ENCODE results near the gene TOMM40.
"Not testable (repeated sequence)": the region's sequence is repeated elsewhere in the genome, so short reads cannot be mapped to it uniquely, and the experiment has no call there.

Gene TOMM40

DNA sequence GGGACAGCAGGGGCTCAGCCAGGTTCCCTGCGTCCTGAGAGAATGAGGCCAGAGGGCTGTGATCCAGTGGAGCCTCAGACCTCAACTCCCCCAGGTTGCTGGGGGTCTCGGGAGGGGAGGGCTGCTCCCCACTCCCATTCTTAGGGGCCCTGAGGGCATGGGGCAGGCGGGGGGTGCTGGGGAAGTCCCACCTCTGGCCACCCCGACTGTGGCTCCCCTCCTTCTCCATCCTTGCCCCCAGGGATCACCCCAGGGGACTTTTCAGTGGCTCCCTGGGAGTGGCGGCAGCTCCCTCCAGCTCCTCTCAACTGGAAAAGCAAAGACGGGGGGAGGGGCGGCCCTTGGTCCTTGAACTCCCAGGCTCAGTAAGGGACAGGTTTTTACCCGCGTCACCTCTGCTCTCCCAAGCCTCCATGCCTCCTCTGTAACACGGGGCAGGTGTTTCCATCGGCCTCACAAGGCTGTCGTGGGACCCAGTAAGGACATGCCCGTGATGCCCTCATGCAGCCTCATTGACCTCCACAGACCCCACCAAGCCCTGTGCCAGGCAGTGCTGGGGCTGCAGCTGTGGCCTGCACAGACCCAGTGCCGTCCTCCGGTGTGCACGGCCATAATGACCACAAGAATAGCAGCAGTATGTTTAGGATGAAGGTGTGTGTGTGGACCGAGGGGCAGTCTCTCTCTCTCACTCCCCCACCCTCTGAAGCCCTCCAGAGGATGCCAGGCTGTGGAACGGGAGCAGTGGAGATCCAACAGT is 11.6 kb upstream of the TOMM40 start:
- TF ChIP-seq, protein P1, sequence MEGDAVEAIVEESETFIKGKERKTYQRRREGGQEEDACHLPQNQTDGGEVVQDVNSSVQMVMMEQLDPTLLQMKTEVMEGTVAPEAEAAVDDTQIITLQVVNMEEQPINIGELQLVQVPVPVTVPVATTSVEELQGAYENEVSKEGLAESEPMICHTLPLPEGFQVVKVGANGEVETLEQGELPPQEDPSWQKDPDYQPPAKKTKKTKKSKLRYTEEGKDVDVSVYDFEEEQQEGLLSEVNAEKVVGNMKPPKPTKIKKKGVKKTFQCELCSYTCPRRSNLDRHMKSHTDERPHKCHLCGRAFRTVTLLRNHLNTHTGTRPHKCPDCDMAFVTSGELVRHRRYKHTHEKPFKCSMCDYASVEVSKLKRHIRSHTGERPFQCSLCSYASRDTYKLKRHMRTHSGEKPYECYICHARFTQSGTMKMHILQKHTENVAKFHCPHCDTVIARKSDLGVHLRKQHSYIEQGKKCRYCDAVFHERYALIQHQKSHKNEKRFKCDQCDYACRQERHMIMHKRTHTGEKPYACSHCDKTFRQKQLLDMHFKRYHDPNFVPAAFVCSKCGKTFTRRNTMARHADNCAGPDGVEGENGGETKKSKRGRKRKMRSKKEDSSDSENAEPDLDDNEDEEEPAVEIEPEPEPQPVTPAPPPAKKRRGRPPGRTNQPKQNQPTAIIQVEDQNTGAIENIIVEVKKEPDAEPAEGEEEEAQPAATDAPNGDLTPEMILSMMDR (IDR thresholded peaks at IDR 0.05; ENCODE audit: insufficient read depth, missing control alignments) = no peak
- DNase-seq (ENCODE audit: insufficient read length, low spot score) (no peak), FAIRE-seq (no peak)

- DNase-seq (ENCODE audit: insufficient read length, low spot score) = no peak
- FAIRE-seq = no peak
- TF ChIP-seq, protein P1 (IDR thresholded peaks at IDR 0.05; ENCODE audit: insufficient read depth, missing control alignments) = no peak
These were observed 9.0 kb upstream of the TOMM40 start for GRCh38 chr19:44882063-44882462.

- DNase-seq (ENCODE audit: insufficient read length, low spot score); FAIRE-seq: not testable (repeated sequence)
These were observed 8.2 kb upstream of the TOMM40 start for GRCh38 chr19:44882619-44883397.

- TF ChIP-seq, protein P1 (IDR thresholded peaks at IDR 0.05; ENCODE audit: insufficient read depth, missing control alignments) = no peak
- DNase-seq (ENCODE audit: insufficient read length, low spot score) (no peak), FAIRE-seq (no peak)
These were observed 7.1 kb upstream of the TOMM40 start for GRCh38 chr19:44883922-44884321.

DNA sequence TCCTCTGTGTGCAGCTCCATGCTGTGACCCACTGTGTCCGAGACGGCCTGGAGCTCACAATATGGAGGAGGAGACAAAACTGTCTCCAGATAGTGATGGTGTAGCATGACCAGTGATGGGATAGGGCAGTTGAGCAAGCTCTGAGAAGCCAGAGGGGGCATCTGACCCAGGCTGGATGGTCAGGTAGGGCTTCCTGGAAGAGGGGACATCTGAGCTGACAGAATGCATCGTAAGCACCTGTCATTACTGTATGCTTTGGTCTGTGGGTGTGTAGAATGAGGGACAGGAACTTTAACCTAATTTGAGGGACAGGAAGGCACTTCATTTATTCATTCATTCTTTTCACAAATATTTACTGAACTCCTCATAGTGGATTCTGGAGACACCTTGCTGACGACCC is 6.5 kb upstream of the TOMM40 start:
- DNase-seq (ENCODE audit: insufficient read length, low spot score) (no peak), FAIRE-seq (no peak)
- TF ChIP-seq, protein P1 (IDR thresholded peaks at IDR 0.05; ENCODE audit: insufficient read depth, missing control alignments) = no peak

- DNase-seq (ENCODE audit: insufficient read length, low spot score) (no peak), FAIRE-seq (no peak)
- TF ChIP-seq, protein P1 (IDR thresholded peaks at IDR 0.05; ENCODE audit: insufficient read depth, missing control alignments) = no peak
These were observed 4.9 kb upstream of the TOMM40 start for GRCh38 chr19:44886141-44886540.

DNA sequence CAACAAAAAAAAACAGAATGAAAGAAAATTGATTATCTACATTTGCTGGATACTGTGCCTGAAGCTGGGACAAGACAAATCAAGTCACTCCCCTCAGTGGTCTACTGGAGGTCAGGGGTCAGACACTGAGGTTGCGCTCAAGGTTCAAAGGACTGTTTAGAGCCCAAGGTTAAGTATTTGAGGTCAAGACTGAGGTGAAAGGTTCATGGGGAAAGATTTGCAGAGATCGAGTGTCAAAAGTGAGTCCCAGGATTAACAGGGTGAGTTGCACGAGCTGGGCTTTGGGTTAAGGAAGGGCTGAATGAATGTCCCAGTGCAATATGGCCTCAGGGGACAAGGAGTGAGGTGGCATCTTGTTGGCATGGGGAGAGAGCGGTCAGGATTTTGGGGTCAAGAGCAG is 3.4 kb upstream of the TOMM40 start:
- FAIRE-seq (no peak), DNase-seq (ENCODE audit: insufficient read length, low spot score) (no peak)
- TF ChIP-seq, protein P1 (IDR thresholded peaks at IDR 0.05; ENCODE audit: insufficient read depth, missing control alignments) = no peak

- FAIRE-seq; DNase-seq (ENCODE audit: insufficient read length, low spot score): not testable (repeated sequence)
These were observed 2.7 kb upstream of the TOMM40 start for GRCh38 chr19:44888335-44888734.

Data from D721Med (cell line).